Chondrocyte (in vitro differentiated cells): ENCODE results near the gene DNAH12. TPM values are rescaled to one million over a fixed set of nuclear protein-coding genes. Genes with fewer than 3 reads are reported as not detected.
A peak's percentile ranks its signal among the peaks of the same experiment; 100 is the strongest.

ENCODE experiments used
- DNase-seq: peaks from one replicate; pipeline ENCODE4 v3.0.0; 2021; ENCODE audit warnings: mixed read lengths, low spot score
- H3K27ac Mint-ChIP-seq: one replicate; pipeline ENCODE4 v1.8.0; 2021; ENCODE audit warnings: mild to moderate bottlenecking, moderate library complexity, mixed read lengths; ENCODE audit not compliant: unreplicated experiment
- H3K27me3 Mint-ChIP-seq: 2 replicates; pipeline ENCODE4 v1.8.0; 2021; ENCODE audit warnings: low read depth, mixed read lengths
- H3K36me3 Mint-ChIP-seq: 2 replicates; pipeline ENCODE4 v1.8.0; 2021; ENCODE audit warnings: low read depth, mixed read lengths
- H3K4me1 Mint-ChIP-seq: 2 replicates; pipeline ENCODE4 v1.8.0; 2021; ENCODE audit warnings: low read depth, mild to moderate bottlenecking, mixed read lengths
- H3K4me3 Mint-ChIP-seq: one replicate; pipeline ENCODE4 v1.8.0; 2021; ENCODE audit warnings: mild to moderate bottlenecking, moderate library complexity, mixed read lengths; ENCODE audit not compliant: unreplicated experiment
- H3K9me3 Mint-ChIP-seq: 2 replicates; pipeline ENCODE4 v1.8.0; 2021; ENCODE audit warnings: low read depth, mixed read lengths
- total RNA-seq: library from RNA; stranded (reverse); gene quantifications from 3 replicates; pipeline ENCODE4 v1.2.1, GENCODE V29; 2021
- TF ChIP-seq, protein P1 (sequence below): fragments of 200-600 bp; sonication (generic); IDR thresholded peaks from 2 replicates; pipeline ENCODE4 v1.5.0; 2021; ENCODE audit warnings: antibody characterized with exemption, mild to moderate bottlenecking, moderate library complexity

Gene DNAH12
- total RNA-seq, 1 donor from 2014 or later, result 0.02 TPM

DNA sequence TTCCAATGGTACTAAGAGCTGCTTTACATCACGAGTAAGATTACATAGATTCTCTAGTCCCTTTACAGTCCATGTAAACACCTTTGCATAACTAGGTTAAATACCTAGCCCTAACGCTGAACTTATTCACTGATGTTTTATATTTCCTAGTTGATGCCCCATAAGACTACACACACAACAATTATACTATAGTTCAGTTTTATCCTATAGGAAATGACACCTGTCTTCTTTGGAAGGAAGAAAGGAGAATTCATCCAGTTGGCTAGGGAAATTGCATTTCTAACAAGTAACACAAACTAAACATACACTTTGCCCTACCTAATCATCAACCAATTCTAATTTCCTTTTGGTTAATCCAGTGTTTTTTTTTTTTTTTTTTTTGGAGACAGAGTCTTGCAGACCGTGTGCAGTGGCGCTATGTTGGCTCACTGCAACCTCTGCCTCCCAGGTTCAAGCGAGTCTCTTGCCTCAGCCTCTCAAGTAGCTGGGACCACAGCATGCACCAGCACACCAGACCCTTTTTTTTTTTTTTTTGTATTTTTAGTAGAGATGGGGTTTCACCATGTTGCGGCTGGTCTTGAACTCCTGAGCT lies 25.8 kb upstream of the DNAH12 start:
- no peaks in the 10 kb centered on the region for H3K27me3 Mint-ChIP-seq
- no peaks in the 10 kb centered on the region for H3K4me1 Mint-ChIP-seq
- TF ChIP-seq, protein P1, sequence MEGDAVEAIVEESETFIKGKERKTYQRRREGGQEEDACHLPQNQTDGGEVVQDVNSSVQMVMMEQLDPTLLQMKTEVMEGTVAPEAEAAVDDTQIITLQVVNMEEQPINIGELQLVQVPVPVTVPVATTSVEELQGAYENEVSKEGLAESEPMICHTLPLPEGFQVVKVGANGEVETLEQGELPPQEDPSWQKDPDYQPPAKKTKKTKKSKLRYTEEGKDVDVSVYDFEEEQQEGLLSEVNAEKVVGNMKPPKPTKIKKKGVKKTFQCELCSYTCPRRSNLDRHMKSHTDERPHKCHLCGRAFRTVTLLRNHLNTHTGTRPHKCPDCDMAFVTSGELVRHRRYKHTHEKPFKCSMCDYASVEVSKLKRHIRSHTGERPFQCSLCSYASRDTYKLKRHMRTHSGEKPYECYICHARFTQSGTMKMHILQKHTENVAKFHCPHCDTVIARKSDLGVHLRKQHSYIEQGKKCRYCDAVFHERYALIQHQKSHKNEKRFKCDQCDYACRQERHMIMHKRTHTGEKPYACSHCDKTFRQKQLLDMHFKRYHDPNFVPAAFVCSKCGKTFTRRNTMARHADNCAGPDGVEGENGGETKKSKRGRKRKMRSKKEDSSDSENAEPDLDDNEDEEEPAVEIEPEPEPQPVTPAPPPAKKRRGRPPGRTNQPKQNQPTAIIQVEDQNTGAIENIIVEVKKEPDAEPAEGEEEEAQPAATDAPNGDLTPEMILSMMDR, result no peak
- H3K27ac Mint-ChIP-seq, result no peak overlapping the region
- peaks cover 27% of the 10 kb centered on the region for H3K36me3 Mint-ChIP-seq
- H3K9me3 Mint-ChIP-seq, result no peaks in the 10 kb centered on the region
- H3K4me3 Mint-ChIP-seq, result no peak overlapping the region
- no peak for DNase-seq

DNA sequence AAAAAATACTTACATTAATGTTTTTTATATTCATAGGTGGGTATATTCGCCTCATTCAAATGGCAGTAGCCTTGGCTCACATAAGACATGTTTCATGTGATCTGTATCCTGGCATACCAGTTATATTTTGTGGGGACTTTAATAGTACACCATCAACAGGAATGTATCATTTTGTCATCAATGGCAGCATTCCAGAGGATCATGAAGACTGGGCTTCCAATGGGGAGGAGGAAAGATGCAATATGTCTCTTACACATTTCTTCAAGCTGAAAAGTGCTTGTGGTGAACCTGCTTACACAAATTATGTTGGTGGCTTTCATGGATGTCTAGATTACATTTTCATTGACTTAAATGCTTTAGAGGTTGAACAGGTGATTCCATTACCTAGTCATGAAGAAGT lies 15.4 kb upstream of the DNAH12 start:
- peak overlapping the region; percentile 41 for H3K27ac Mint-ChIP-seq
- H3K9me3 Mint-ChIP-seq, result no peaks in the 10 kb centered on the region
- TF ChIP-seq, protein P1, result no peak
- peaks cover 1% of the 10 kb centered on the region for H3K36me3 Mint-ChIP-seq
- no peaks in the 10 kb centered on the region for H3K27me3 Mint-ChIP-seq
- peaks cover 48% of the 10 kb centered on the region for H3K4me1 Mint-ChIP-seq
- DNase-seq, result no peak
- no peak overlapping the region for H3K4me3 Mint-ChIP-seq

DNA sequence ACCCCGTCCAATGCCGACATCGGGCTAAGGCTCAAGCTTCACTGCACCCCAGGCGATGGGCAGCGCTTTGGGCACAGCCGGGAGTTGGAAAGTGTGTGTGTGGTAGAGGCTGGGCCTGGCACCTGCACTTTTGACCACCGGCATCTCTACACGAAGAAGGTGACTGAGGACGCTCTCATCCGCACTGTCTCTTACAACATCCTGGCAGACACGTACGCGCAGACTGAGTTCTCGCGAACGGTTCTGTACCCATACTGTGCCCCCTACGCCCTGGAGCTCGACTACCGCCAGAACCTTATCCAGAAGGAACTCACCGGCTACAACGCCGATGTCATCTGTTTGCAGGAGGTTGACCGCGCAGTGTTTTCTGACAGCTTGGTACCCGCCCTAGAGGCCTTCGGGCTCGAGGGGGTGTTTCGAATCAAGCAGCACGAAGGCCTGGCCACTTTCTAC lies 13.0 kb upstream of the DNAH12 start:
- Mint-ChIP-seq H3K36me3 (peaks cover 1% of the 10 kb centered on the region), H3K9me3 (no peaks in the 10 kb centered on the region), H3K27me3 (no peaks in the 10 kb centered on the region), H3K4me3 (peak overlapping the region; percentile 95), H3K4me1 (peaks cover 45% of the 10 kb centered on the region), H3K27ac (peak overlapping the region; percentile 100)
- TF ChIP-seq, protein P1, result no peak
- no peak for DNase-seq

DNA sequence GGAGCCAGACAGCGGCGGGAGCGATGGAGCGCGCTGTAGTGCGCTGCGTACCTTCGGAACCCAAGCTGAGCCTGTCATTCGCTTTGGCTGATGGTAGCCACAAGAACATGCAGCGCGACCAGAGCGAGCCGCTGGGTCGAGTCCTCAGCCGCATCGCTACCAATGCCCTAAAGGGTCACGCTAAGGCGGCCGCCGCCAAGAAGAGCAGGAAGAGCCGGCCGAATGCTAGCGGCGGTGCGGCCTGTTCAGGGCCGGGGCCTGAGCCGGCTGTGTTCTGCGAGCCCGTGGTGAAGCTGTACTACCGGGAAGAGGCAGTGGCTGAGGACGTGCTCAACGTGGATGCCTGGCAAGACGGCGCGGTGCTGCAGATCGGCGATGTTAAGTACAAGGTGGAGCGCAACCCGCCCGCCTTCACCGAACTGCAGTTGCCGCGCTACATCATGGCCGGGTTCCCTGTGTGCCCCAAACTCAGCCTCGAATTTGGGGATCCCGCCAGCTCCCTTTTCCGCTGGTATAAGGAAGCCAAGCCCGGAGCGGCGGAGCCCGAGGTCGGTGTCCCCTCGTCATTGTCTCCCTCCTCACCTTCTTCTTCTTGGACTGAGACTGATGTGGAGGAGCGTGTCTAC lies 12.4 kb upstream of the DNAH12 start:
- Mint-ChIP-seq H3K4me1 (peaks cover 45% of the 10 kb centered on the region), H3K36me3 (peaks cover 1% of the 10 kb centered on the region), H3K4me3 (peak overlapping the region; percentile 95), H3K27me3 (no peaks in the 10 kb centered on the region), H3K9me3 (no peaks in the 10 kb centered on the region), H3K27ac (peak overlapping the region; percentile 100)
- DNase-seq, result no peak
- TF ChIP-seq, protein P1, result no peak

DNA sequence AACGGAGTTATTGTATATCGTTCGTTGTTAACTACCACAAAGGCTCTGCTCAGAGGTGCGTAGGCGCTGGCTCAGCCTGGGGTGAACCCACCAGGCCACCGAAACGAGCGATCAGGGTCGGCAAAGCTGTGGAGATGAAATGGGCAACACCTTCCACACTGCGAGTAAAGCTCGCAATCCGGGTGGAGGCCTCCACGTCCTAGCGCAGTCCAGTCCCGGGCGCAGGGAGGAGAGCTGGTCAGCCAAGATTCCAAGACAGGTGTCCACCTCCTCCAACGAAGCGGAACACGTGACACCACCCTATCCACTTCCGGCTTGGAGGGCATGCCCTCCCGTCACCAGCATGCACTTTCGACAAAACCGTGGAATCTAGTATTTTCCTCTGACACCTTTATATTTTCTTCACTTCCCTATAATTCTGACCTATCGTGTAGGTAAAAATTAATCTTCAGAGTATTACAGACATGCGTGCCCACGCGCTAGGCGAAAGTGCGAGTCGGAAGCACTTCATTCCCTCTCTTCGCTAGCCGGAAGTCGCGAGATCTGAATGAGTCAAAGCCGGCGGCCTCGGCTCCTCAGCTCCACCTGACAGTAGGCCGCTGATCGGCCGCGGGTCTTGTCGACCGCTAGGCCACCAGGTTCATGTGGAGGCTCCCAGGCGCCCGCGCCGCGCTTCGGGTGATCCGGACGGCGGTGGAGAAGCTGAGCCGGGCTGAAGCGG lies 11.8 kb upstream of the DNAH12 start, which contains the start of gene PDE12:
PDE12 (plus strand) TSS at position 537 of the 721 bp plus-strand sequence; CDS start at position 643, 106 bp downstream.
- DNase-seq, result peak; percentile 96
- no peaks in the 10 kb centered on the region for H3K9me3 Mint-ChIP-seq
- H3K4me1 Mint-ChIP-seq, result peaks cover 43% of the 10 kb centered on the region
- TF ChIP-seq, protein P1, result peak; percentile 31
- H3K27ac Mint-ChIP-seq, result peak within 1 kb of the TSS; percentile 100
- peak within 1 kb of the TSS; percentile 95 for H3K4me3 Mint-ChIP-seq
- peaks cover 1% of the 10 kb centered on the region for H3K36me3 Mint-ChIP-seq
- no peaks in the 10 kb centered on the region for H3K27me3 Mint-ChIP-seq
